ENCODE data around the gene PAM.

Gene PAM

GRCh38 chr5:102807878-102808502 is 52.9 kb downstream of the PAM start:
- no peak for DNase-seq (ENCODE audit: low read depth in 1 of 2, low spot score in 1 of 2)

DNA sequence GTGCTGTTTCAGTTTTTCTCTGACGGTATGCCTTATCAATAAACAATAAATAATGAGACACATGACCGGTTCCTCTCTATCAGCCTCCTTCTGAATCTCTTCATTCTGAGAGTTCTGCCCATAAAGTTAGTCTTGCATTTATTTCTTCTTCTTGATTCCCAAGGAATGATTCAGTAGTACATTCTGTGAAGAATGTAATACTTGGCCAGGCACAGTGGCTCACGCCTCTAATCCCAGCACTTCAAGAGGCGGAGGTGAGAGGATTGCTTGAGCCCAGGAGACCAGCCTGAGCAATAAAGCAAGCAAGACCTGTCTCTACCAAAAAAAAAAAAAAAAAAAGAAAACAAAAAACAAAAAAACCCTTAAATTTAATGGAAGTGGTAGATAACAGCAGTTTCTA is 53.9 kb downstream of the PAM start:
- DNase-seq (ENCODE audit: low read depth in 1 of 2, low spot score in 1 of 2), result no peak

GRCh38 chr5:102811972-102812371 is 56.9 kb downstream of the PAM start:
- no peak for DNase-seq (ENCODE audit: low read depth in 1 of 2, low spot score in 1 of 2)

- no peak for DNase-seq (ENCODE audit: low read depth in 1 of 2, low spot score in 1 of 2)
Measured at GRCh38 chr5:102813740-102814139, 58.6 kb downstream of the PAM start.

GRCh38 chr5:102815084-102815483 is 60.0 kb downstream of the PAM start:
- no peak for DNase-seq (ENCODE audit: low read depth in 1 of 2, low spot score in 1 of 2)

- no peak for DNase-seq (ENCODE audit: low read depth in 1 of 2, low spot score in 1 of 2)
Measured at GRCh38 chr5:102815540-102816332, 60.6 kb downstream of the PAM start.

GRCh38 chr5:102818345-102818744 is 63.2 kb downstream of the PAM start:
- DNase-seq (ENCODE audit: low read depth in 1 of 2, low spot score in 1 of 2), result no peak

GRCh38 chr5:102818934-102819333 is 63.8 kb downstream of the PAM start:
- no peak for DNase-seq (ENCODE audit: low read depth in 1 of 2, low spot score in 1 of 2)

GRCh38 chr5:102819634-102820033 is 64.5 kb downstream of the PAM start:
- DNase-seq (ENCODE audit: low read depth in 1 of 2, low spot score in 1 of 2), result no peak

DNA sequence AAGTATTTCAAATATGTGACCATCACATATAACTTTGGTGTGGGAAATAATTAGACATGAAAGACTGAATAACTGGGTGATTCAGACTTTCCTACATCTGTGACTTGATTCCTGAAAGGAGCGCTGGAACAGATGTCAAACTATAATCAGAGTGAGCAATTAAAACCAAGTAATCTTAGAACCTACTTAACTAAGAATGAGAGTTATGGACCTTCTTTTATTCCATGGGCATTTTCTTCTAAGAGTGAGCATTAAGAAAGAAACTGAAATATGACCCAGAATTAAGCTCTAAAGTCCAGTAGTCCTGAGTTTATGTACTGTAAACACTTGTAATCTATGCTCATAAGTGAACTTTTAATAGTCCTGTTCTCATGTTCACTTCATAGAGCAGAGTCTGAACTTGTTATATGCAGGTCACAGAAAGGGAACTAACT is 68.4 kb downstream of the PAM start:
- DNase-seq (ENCODE audit: low read depth in 1 of 2, low spot score in 1 of 2), result no peak

GRCh38 chr5:102826629-102827028 is 71.5 kb downstream of the PAM start:
- no peak for DNase-seq (ENCODE audit: low read depth in 1 of 2, low spot score in 1 of 2)

GRCh38 chr5:102830241-102830640 is 75.1 kb downstream of the PAM start:
- DNase-seq (ENCODE audit: low read depth in 1 of 2, low spot score in 1 of 2), result no peak

GRCh38 chr5:102832445-102832844 is 77.3 kb downstream of the PAM start:
- DNase-seq (ENCODE audit: low read depth in 1 of 2, low spot score in 1 of 2), result no peak

DNA sequence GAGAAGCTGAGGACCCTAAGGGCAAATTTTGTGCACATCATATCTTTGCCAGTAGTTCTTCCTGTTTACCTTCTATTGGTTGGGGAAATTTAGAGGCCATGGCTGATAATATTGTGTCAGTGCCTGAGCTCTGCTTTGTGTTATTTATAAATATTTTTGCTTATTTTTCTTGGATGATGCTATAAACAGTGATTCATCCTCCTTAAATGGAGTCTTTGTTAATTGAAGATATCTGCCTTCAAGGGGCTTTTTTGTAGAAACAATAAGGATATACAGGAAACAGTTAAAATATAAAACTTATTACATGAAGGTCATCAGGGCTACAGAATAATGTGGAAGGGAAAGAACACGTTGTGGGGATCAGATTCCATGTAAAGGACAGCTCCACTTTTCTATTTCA is 78.0 kb downstream of the PAM start:
- DNase-seq (ENCODE audit: low read depth in 1 of 2, low spot score in 1 of 2), result no peak

- no peak for DNase-seq (ENCODE audit: low read depth in 1 of 2, low spot score in 1 of 2)
Measured at GRCh38 chr5:102834438-102834964, 79.4 kb downstream of the PAM start.

GRCh38 chr5:102835717-102836116 is 80.6 kb downstream of the PAM start:
- DNase-seq (ENCODE audit: low read depth in 1 of 2, low spot score in 1 of 2), result no peak

GRCh38 chr5:102841021-102841420 is 85.9 kb downstream of the PAM start:
- no peak for DNase-seq (ENCODE audit: low read depth in 1 of 2, low spot score in 1 of 2)

DNA sequence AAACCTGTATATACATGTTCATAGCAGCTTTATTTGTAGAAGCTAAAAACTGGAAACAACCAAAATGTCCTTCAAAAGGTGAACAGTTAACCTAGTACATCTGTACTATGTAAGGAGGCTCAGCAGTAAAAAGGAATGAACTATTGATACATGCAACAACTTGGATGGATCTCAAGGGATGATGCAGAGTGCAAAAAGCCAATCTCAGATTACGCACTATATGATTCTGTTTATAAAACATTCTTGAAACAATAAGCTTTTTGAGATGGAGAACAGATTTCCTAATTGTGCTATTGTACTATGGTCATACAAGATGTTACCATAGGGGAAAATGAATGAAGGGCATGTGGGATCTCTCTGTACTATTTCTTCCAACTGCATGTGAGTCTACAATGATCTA is 88.9 kb downstream of the PAM start:
- no peak for DNase-seq (ENCODE audit: low read depth in 1 of 2, low spot score in 1 of 2)

DNA sequence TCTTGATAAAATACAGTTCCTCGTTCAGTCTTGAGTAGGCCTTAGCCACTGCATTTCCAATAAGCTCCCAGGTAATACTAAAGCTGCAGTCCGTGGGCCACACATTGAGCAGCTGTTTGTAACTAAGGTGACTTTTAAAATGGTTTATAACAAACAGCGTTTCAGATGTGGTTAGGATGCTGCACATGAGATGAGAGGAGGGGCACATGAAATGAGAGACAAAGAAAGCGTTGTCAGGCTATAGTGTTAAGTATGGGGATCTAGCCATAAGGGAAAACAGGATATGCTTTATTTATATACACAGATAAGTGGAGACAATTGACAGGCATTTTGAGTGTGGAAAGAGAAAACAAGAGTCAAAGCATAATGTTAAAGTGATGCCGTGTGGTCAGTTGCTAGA is 89.9 kb downstream of the PAM start:
- no peak for DNase-seq (ENCODE audit: low read depth in 1 of 2, low spot score in 1 of 2)

GRCh38 chr5:102850503-102850902 is 95.4 kb downstream of the PAM start:
- DNase-seq (ENCODE audit: low read depth in 1 of 2, low spot score in 1 of 2), result no peak

DNA sequence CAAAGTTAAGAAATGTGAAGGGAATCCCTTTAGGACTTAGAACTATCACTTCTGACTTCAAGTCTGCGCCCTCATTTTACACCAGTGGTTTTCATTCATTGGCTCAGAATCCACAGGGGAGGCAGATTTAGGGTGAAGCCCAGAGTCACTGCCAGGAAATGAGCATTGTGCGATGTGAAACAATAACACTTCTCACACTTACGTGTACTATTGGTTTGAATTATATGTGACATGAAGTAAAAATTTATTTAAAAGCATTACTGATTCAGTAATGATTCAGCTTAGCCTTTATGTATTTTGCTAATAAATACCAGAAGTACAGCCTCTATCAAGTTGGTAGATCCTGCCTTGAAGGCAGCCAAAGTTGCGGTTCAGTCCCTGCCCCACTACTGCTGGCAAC is 98.6 kb downstream of the PAM start:
- DNase-seq (ENCODE audit: low read depth in 1 of 2, low spot score in 1 of 2), result no peak

DNA sequence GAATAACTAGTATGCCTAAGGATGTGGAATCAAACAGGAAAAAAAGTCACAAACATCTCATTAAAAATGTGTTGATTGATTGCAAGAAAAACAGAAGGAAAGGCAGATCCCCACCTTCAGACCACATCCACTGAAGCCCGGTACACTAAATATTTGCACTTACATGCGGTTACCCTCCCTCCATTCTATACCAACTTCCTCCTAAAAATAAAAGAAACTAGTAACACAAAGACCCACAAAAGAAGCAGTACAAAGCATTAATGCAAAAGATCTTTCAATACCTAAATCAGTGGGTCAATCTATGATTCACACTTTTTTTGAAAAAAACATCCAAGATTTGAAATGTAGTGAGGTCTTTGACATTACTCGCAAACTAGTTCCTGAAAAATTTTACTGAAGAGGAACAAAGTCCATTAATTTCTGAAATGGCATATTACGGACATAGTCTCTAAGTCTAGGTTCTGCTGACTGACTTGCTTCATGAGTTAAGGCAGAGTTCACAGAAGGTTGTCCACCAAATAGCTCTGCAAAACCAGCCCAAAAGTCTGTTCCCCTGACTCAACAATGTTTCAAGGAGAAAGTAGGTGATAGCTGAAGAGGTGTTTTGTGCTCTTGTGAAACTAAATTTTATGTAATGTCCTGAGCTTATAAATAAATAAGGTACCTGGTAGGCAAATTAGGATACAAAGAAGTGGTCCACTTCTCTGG is 100.7 kb downstream of the PAM start:
- no peak for DNase-seq (ENCODE audit: low read depth in 1 of 2, low spot score in 1 of 2)

All from activated T-helper 1 cell treated with anti-CD3 and anti-CD28 coated beads, Interleukin-2, amount 50 U/mL, for 16 hours (primary cell).